Epithelial cell of esophagus (primary cell): ENCODE measurements around the gene IL1F10.
A peak's percentile ranks its signal among the peaks of the same experiment; 100 is the strongest.

Experiments
- DNase-seq: peaks from one replicate; pipeline ENCODE4 v3.0.0; 2010; ENCODE audit warnings: low read depth
- H3K4me3 ChIP-seq: 2 replicates; pipeline ENCODE4 v1.5.1; 2011; ENCODE audit warnings: mild to moderate bottlenecking, low read length, control low read depth
- TF ChIP-seq, protein P1 (sequence below): IDR thresholded peaks from 2 replicates; pipeline ENCODE4 v1.5.1; 2011; ENCODE audit warnings: low read depth, mild to moderate bottlenecking, low read length, control low read depth, inconsistent platforms; ENCODE audit not compliant: insufficient read depth; ENCODE audit errors: missing control alignments

Gene IL1F10

DNA sequence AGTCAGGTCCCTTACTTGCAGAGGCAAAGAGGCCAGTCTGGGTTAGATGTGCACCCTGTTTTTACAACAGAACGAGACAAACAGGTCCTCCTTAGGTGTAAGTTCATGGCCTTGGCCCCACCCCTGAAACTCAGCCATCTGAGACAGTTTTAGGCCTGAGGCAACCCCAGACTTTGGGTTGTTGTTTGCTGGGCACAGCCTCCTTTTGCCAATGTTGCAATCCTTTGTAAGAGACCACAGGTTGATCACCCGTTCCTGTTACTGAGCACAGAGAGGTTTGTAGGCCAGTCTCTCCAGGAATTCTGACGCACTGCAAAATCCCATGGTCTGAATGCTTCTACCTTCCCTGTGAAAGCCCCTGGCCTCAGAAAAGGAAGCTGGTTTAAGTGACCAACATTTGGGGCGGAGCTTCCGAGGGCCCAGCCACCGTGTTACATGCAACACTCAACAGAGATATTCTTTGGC, 44.1 kb downstream of the IL1F10 start:
- peak; percentile 83 for DNase-seq
- no peak overlapping the region for H3K4me3 ChIP-seq
- TF ChIP-seq, protein P1, sequence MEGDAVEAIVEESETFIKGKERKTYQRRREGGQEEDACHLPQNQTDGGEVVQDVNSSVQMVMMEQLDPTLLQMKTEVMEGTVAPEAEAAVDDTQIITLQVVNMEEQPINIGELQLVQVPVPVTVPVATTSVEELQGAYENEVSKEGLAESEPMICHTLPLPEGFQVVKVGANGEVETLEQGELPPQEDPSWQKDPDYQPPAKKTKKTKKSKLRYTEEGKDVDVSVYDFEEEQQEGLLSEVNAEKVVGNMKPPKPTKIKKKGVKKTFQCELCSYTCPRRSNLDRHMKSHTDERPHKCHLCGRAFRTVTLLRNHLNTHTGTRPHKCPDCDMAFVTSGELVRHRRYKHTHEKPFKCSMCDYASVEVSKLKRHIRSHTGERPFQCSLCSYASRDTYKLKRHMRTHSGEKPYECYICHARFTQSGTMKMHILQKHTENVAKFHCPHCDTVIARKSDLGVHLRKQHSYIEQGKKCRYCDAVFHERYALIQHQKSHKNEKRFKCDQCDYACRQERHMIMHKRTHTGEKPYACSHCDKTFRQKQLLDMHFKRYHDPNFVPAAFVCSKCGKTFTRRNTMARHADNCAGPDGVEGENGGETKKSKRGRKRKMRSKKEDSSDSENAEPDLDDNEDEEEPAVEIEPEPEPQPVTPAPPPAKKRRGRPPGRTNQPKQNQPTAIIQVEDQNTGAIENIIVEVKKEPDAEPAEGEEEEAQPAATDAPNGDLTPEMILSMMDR: no peak

DNA sequence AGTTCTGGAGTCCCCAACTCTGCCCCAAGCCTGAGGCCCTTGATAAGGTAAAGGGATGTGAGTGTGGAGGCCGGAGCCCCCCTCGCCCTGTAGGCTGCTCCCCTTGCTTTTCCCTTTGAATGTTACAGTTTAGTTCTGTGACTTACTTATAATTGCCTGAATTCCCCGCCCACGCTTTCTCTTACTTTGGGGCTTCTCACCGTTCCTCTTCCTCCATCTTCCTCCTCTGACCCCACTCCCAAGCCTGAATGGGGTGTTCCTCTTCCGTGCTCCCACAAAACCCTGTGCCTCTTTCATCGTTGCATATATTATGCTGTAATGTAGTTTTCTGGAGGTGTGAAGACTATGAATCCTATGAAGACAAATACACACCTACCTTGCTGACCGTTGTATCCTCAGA, 44.7 kb downstream of the IL1F10 start:
- DNase-seq: no peak
- TF ChIP-seq, protein P1: no peak
- H3K4me3 ChIP-seq: no peak overlapping the region

DNA sequence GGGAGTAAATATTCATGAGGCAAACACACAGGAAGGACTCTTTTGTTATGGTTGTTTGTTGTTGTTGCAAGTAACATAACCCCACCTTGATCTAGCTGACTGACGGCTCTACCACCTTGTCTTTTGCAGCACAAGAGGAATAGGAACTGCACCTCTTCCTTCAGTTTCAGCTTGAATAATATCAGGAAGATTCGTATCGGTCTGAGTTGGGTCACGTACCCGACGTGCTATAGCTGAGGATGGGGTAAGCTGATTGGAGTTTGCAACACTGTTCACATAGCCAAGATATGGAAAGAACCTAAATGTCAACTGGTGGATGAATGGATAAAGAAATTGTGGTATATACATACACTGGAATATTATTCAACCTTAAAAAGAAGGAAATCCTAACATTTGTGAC, 45.1 kb downstream of the IL1F10 start:
- DNase-seq: no peak
- H3K4me3 ChIP-seq: no peak overlapping the region
- TF ChIP-seq, protein P1: no peak

DNA sequence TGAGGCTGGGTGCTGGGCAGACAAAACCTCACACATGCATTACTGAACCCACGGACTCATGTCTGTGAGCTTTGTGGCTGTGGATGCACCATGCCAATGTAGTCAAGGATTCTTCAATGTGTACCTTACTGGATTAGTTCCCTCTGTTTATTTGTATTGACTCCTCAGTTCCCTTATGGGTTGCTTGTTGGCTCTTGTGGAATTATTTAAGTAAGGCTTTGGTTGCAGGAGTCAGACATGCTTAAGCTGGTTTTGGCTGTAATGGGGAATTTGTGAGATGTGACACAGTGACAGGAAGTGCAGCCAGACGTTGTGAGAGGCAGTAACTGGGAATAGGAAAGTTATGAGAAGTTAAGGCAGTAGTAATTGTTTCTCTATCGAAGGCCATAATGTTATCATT, 46.0 kb downstream of the IL1F10 start:
- peak; percentile 60 for DNase-seq
- H3K4me3 ChIP-seq: no peak overlapping the region
- TF ChIP-seq, protein P1: no peak

DNA sequence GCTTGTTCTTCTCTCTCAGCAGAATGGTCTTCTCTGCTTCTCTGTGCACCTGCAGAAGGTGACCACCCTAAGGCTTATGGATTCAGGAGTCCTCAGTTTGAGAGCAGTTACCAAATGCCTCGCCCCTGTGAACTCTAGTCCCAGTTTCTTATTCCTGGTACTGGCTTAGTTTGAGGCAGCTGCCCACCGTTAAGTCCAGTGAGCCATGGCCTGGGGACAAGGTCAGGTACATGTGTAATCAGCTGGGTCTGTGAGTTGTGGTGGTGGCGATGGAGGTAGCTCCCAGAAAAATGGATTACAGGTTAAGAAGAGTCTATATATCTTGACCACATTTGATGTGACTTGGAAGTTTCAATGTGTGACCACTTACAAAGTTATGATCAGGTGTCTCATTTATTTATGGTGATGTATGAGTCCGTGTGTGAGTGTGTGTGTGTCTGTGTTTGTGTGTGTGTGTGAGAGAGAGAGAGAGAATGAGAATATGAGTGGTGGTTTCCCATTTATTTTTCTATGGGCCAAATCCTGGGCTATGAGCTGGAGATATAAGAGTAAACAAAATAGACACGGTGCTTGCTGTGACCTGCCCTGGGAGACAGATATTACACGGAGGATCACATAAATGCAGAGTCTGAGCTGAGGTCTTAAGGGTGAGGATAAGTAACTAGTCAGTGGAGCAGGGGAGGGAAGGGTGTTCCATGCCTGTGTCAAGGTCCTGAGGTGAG, 46.6 kb downstream of the IL1F10 start:
- no peak overlapping the region for H3K4me3 ChIP-seq
- TF ChIP-seq, protein P1: no peak
- DNase-seq: peak; percentile 92

DNA sequence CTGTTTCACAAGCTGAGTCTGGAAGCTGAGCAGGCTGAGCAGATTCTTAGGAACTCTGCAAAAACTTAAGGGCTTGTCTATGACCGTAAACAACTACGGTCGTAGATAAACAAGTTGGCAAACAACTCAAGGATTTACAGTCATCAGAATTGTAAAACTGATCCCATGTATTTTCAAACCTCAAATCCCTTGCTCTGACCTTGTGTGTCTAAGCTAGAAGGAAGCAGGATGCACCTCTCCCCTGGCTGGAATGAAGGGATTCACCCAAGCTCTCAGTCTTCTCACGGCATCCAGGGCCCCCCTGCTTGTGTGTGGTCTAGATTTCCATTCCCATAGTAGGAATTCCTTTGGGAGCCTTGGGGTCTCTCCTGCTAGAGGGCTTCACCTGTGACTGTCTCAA, 47.2 kb downstream of the IL1F10 start:
- no peak overlapping the region for H3K4me3 ChIP-seq
- peak; percentile 45 for DNase-seq
- TF ChIP-seq, protein P1: no peak
